Measurements from ENCODE around the gene RUNDC3A.

GRCh38 chr17:44310188-44310587 lies 1.8 kb downstream of the RUNDC3A start:
- no peak for TF ChIP-seq POU2F2 (IDR thresholded peaks at IDR 0.05; ENCODE audit: low read depth, low read length)
- TF ChIP-seq TAF1 (IDR thresholded peaks at IDR 0.05; ENCODE audit: low read depth, low read length): no peak
